Measurements from ENCODE around the gene ABCB9.

ABCB9 gene

GRCh38 chr12:122997343-122998250, 31.3 kb upstream of the ABCB9 start (continued):
- TF ChIP-seq TSHZ2 (CRISPR knock-in tag; IDR thresholded peaks at IDR 0.05) (no peak), ZFP30 (CRISPR knock-in tag; IDR thresholded peaks at IDR 0.05) (no peak)

- no peak for ATAC-seq
- TF ChIP-seq CSDC2 (CRISPR knock-in tag; IDR thresholded peaks at IDR 0.05) (no peak), OSR1 (CRISPR knock-in tag; IDR thresholded peaks at IDR 0.05) (no peak), GLIS3 (CRISPR knock-in tag; IDR thresholded peaks at IDR 0.05) (no peak), RARB (CRISPR knock-in tag; IDR thresholded peaks at IDR 0.05) (no peak), PATZ1 (CRISPR knock-in tag; IDR thresholded peaks at IDR 0.05; ENCODE audit: borderline replicate concordance) (no peak), TOX (CRISPR knock-in tag; IDR thresholded peaks at IDR 0.05; ENCODE audit: borderline replicate concordance) (no peak), SNAI2 (CRISPR knock-in tag; IDR thresholded peaks at IDR 0.05) (no peak), PPARA (CRISPR knock-in tag; IDR thresholded peaks at IDR 0.05; ENCODE audit: borderline replicate concordance) (no peak), ZNF565 (CRISPR knock-in tag; conservative IDR thresholded peaks at IDR 0.05; ENCODE audit: low read depth) (no peak), CREB5 (CRISPR knock-in tag; IDR thresholded peaks at IDR 0.05; ENCODE audit: low read depth) (no peak), ISL1 (CRISPR knock-in tag; IDR thresholded peaks at IDR 0.05) (no peak), ZFP30 (CRISPR knock-in tag; IDR thresholded peaks at IDR 0.05) (no peak), CSRNP3 (CRISPR knock-in tag; IDR thresholded peaks at IDR 0.05) (no peak), BACH2 (CRISPR knock-in tag; IDR thresholded peaks at IDR 0.05; ENCODE audit: borderline replicate concordance) (no peak), TSHZ2 (CRISPR knock-in tag; IDR thresholded peaks at IDR 0.05) (no peak), TCF4 (CRISPR knock-in tag; IDR thresholded peaks at IDR 0.05; ENCODE audit: borderline replicate concordance) (no peak)
Measured at GRCh38 chr12:122996621-122997342, 30.5 kb upstream of the ABCB9 start.

GRCh38 chr12:122996188-122996601, 29.9 kb upstream of the ABCB9 start:
- TF ChIP-seq ZNF70 (CRISPR knock-in tag; IDR thresholded peaks at IDR 0.05) (no peak), ESRRG (CRISPR knock-in tag; IDR thresholded peaks at IDR 0.05) (no peak), ZC3H10 (CRISPR knock-in tag; IDR thresholded peaks at IDR 0.05) (no peak), ZFP30 (CRISPR knock-in tag; IDR thresholded peaks at IDR 0.05) (no peak), OSR1 (CRISPR knock-in tag; IDR thresholded peaks at IDR 0.05) (no peak)
- ATAC-seq = no peak

Measured in SK-N-SH treated with all-trans-retinoic acid at 6 μM for 48 hours (cell line).